CD14-positive monocyte (primary cell): Measurements from ENCODE around the gene BACH2. TPM values are rescaled to one million over a fixed set of nuclear protein-coding genes. Genes with fewer than 3 reads are reported as not detected.

Experiments
- DNase-seq, 3 donors: peaks; one replicate each; pipeline ENCODE4 v3.0.0-alpha.2; 2011 to 2022
- H2AFZ ChIP-seq: 2 replicates; pipeline ENCODE4 v1.6.0; 2012; ENCODE audit warnings: mild to moderate bottlenecking, low read depth, low read length, inconsistent platforms; ENCODE audit not compliant: insufficient read depth, poor library complexity, severe bottlenecking
- H3K27ac ChIP-seq, 2 donors: 1 replicate in 1 of 2; 2 replicates in 1 of 2; pipeline ENCODE4 v1.5.1; 2012 to 2013; ENCODE audit warnings: low read length in 2 of 2, control low read depth in 1 of 2, inconsistent platforms in 1 of 2, low read depth in 1 of 2, mild to moderate bottlenecking in 1 of 2
- H3K27me3 ChIP-seq, 2 donors: one replicate each; pipeline versions ENCODE4 v1.6.0 to v1.6.1; 2011 to 2013; ENCODE audit warnings: low read length in 2 of 2; ENCODE audit not compliant: control insufficient read depth in 2 of 2, insufficient read depth in 2 of 2
- H3K36me3 ChIP-seq, 2 donors: replicated peaks in 1 of 2; 1 replicate in 1 of 2; 2 replicates in 1 of 2; pipeline versions ENCODE4 v1.5.1 to v1.6.1; 2012 to 2013; ENCODE audit warnings: low read length in 2 of 2, control low read depth in 1 of 2, inconsistent platforms in 1 of 2, mild to moderate bottlenecking in 1 of 2; ENCODE audit not compliant: insufficient read depth in 2 of 2, control insufficient read depth in 1 of 2
- H3K4me1 ChIP-seq, 2 donors: 1 replicate in 1 of 2; 2 replicates in 1 of 2; pipeline versions ENCODE4 v1.5.1 to v1.6.1; 2012 to 2013; ENCODE audit warnings: low read length in 2 of 2, control low read depth in 1 of 2, inconsistent platforms in 1 of 2, mild to moderate bottlenecking in 1 of 2, moderate library complexity in 1 of 2; ENCODE audit not compliant: insufficient read depth in 2 of 2, control insufficient read depth in 1 of 2
- H3K4me2 ChIP-seq: replicated peaks from 2 replicates; pipeline ENCODE3; 2012; ENCODE audit warnings: low read length, moderate library complexity, mild to moderate bottlenecking; ENCODE audit not compliant: poor library complexity, severe bottlenecking; ENCODE audit errors: extremely low read depth
- H3K4me3 ChIP-seq, 3 experiments: fragments of 200-600 bp in 1 of 3; sonication (generic) in 1 of 3; replicated peaks in 1 of 3; 1 replicate in 2 of 3; 2 replicates in 1 of 3; pipeline ENCODE4 v1.5.1; 2011 to 2013; ENCODE audit warnings: low read length in 3 of 3, mild to moderate bottlenecking in 3 of 3, control low read depth in 2 of 3, low read depth in 2 of 3, inconsistent platforms in 1 of 3, moderate library complexity in 1 of 3
- H3K79me2 ChIP-seq: 2 replicates; pipeline ENCODE4 v1.6.0; 2012; ENCODE audit warnings: mild to moderate bottlenecking, control low read depth, inconsistent platforms, low read length, moderate library complexity; ENCODE audit not compliant: insufficient read depth
- H3K9ac ChIP-seq: 2 replicates; pipeline ENCODE4 v1.6.0; 2017; ENCODE audit warnings: low read length, mild to moderate bottlenecking; ENCODE audit not compliant: insufficient read depth, poor library complexity, severe bottlenecking
- H3K9me3 ChIP-seq, 2 donors: replicated peaks in 1 of 2; 1 replicate in 1 of 2; 2 replicates in 1 of 2; pipeline versions ENCODE4 v1.5.1 to v1.6.1; 2012 to 2013; ENCODE audit warnings: low read length in 2 of 2, control low read depth in 1 of 2; ENCODE audit not compliant: control insufficient read depth in 1 of 2, insufficient read depth in 1 of 2
- H4K20me1 ChIP-seq: 2 replicates; pipeline ENCODE4 v1.6.0; 2012; ENCODE audit warnings: mild to moderate bottlenecking, low read length, control low read depth, moderate library complexity; ENCODE audit not compliant: insufficient read depth
- H3K27ac Mint-ChIP-seq, 7 donors: one replicate each; pipeline ENCODE4 v1.8.0; 2020; ENCODE audit warnings: mild to moderate bottlenecking in 7 of 7, mixed read lengths in 7 of 7, moderate library complexity in 6 of 7, inconsistent platforms in 2 of 7
- H3K27me3 Mint-ChIP-seq, 3 donors: one replicate each; pipeline ENCODE4 v1.8.0; 2021 to 2022; ENCODE audit warnings: low read depth in 3 of 3, mild to moderate bottlenecking in 3 of 3, mixed read lengths in 3 of 3, moderate library complexity in 3 of 3, inconsistent platforms in 1 of 3
- H3K36me3 Mint-ChIP-seq, 2 donors: one replicate each; pipeline ENCODE4 v1.8.0; 2020; ENCODE audit warnings: mixed read lengths in 2 of 2, inconsistent platforms in 1 of 2, mild to moderate bottlenecking in 1 of 2
- H3K4me1 Mint-ChIP-seq: one replicate; pipeline ENCODE4 v1.8.0; 2020; ENCODE audit warnings: mild to moderate bottlenecking, mixed read lengths
- H3K4me3 Mint-ChIP-seq, 2 donors: one replicate each; pipeline ENCODE4 v1.8.0; 2020; ENCODE audit warnings: mild to moderate bottlenecking in 2 of 2, mixed read lengths in 2 of 2, moderate library complexity in 1 of 2
- H3K9me3 Mint-ChIP-seq, 7 donors: one replicate each; pipeline ENCODE4 v1.8.0; 2020 to 2022; ENCODE audit warnings: mixed read lengths in 7 of 7, mild to moderate bottlenecking in 6 of 7, moderate library complexity in 6 of 7, inconsistent platforms in 2 of 7
- WGBS: methylation state at CpG from one replicate; pipeline ENCODE4 v1.1.5; 2013; ENCODE audit warnings: missing lambda C conversion rate; ENCODE audit not compliant: insufficient coverage; 5-methylcytosine and 5-hydroxymethylcytosine counted together
- intact Hi-C, 2 donors: fragments of 100-400 bp; cut with micrococcal nuclease; formaldehyde crosslinking; loops; one replicate each; pipeline versions ENCODE4 v1.15.0 to v1.15.1; 2023
- polyA plus RNA-seq, 3 donors: library from polyadenylated mRNA; depleted of rRNA in 1 of 3; unstranded in 2 of 3; stranded (reverse) in 1 of 3; fragments of 300-500 nt in 2 of 3; fragments of >200 nt in 1 of 3; fragmentation: Illumina TruSeq in 2 of 3; gene quantifications; 1 replicate in 2 of 3; 2 replicates in 1 of 3; pipeline ENCODE4 v1.2.3, GENCODE V29; 2012 to 2021
- TF ChIP-seq, protein P1 (sequence below): fragments of 200-600 bp; IDR thresholded peaks from one replicate; pipeline ENCODE4 v1.8.0; 2022; ENCODE audit warnings: antibody characterized with exemption, mild to moderate bottlenecking

Gene BACH2
- polyA plus RNA-seq, 3 donors = 0.04 to 0.09 (median 0.05) TPM

DNA sequence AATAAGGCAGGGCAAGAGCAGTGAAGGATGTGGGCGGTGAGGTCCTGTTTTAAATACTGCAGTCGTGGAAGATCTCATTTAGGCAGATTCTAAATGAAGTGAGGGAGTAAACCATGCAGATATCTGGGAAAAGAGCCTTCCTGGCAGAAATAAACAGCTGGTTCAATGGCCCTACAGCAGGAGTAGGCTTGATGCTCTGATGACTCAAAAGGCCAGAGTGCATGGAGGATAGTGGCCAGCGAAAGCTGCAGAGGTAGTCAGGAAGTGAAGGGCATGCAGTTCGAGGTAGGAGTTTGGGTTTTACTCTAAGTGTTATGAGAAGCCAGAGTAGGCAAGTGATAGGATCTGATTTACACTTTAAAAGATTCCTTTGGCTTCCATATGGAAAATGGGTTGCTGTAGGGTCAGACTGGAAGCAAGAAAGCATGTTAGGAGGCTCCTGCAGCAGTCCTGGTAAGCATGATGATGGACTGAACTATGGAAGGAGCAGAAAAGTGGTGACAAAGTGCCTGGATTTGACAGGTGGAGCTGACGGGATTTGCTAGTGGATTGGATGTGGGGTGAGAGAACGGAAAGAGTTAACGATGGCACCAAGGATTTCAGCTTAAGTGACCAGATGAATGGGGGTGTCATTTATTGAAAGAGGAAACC lies 252.3 kb downstream of the BACH2 start:
- Histone ChIP-seq H2AFZ (no peak overlapping the region), H3K27ac (no peak overlapping the region), H3K79me2 (no peaks in the 10 kb centered on the region), H3K4me3 (no peak overlapping the region), H3K9ac (no peak overlapping the region), H3K27me3 (no peaks in the 10 kb centered on the region), H3K9me3 (no peaks in the 10 kb centered on the region), H3K4me2 (no peak overlapping the region), H3K36me3 (no peaks in the 10 kb centered on the region), H4K20me1 (no peaks in the 10 kb centered on the region), H3K4me1 (no peaks in the 10 kb centered on the region)
- Mint-ChIP-seq H3K36me3 (no peaks in the 10 kb centered on the region), H3K9me3 (peaks cover 0 to 2% (median 0%) of the 10 kb centered on the region in 7 donors), H3K4me3 (no peak overlapping the region), H3K27ac (no peak overlapping the region), H3K4me1 (no peaks in the 10 kb centered on the region), H3K27me3 (peaks cover 0 to 1% (median 0%) of the 10 kb centered on the region in 3 donors)
- intact Hi-C loops = no loop called here
- 66% methylated on average over 7 of the region's 7 CpGs for WGBS
- TF ChIP-seq, protein P1, sequence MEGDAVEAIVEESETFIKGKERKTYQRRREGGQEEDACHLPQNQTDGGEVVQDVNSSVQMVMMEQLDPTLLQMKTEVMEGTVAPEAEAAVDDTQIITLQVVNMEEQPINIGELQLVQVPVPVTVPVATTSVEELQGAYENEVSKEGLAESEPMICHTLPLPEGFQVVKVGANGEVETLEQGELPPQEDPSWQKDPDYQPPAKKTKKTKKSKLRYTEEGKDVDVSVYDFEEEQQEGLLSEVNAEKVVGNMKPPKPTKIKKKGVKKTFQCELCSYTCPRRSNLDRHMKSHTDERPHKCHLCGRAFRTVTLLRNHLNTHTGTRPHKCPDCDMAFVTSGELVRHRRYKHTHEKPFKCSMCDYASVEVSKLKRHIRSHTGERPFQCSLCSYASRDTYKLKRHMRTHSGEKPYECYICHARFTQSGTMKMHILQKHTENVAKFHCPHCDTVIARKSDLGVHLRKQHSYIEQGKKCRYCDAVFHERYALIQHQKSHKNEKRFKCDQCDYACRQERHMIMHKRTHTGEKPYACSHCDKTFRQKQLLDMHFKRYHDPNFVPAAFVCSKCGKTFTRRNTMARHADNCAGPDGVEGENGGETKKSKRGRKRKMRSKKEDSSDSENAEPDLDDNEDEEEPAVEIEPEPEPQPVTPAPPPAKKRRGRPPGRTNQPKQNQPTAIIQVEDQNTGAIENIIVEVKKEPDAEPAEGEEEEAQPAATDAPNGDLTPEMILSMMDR = no peak
- no peak for DNase-seq

GRCh38 chr6:90040931-90041330 lies 255.7 kb downstream of the BACH2 start:
- H3K27me3 Mint-ChIP-seq = peaks cover 0 to under 1% (median 0%) of the 10 kb centered on the region in 3 donors
- Histone ChIP-seq H4K20me1 (no peaks in the 10 kb centered on the region), H3K4me1 (no peaks in the 10 kb centered on the region), H3K9ac (no peak overlapping the region), H2AFZ (no peak overlapping the region), H3K79me2 (no peaks in the 10 kb centered on the region), H3K36me3 (no peaks in the 10 kb centered on the region), H3K27ac (no peak overlapping the region), H3K4me3 (no peak overlapping the region), H3K27me3 (no peaks in the 10 kb centered on the region), H3K4me2 (no peak overlapping the region), H3K9me3 (no peaks in the 10 kb centered on the region)
- TF ChIP-seq, protein P1 = no peak
- H3K36me3 Mint-ChIP-seq = peaks cover 0 to 2% of the 10 kb centered on the region in 2 donors
- DNase-seq = no peak
- H3K4me1 Mint-ChIP-seq = peaks cover 4% of the 10 kb centered on the region
- intact Hi-C loops = no loop called here
- H3K9me3 Mint-ChIP-seq = peaks cover 0 to 3% (median 0%) of the 10 kb centered on the region in 7 donors
- H3K4me3 Mint-ChIP-seq = no peak overlapping the region
- WGBS = 100% methylated on average over 2 of the region's 4 CpGs
- no peak overlapping the region for H3K27ac Mint-ChIP-seq
